DOHH2 (cell line): Measurements from ENCODE around the gene DDX1.

Experiments used
- H3F3A ChIP-seq: fragments of 200-600 bp; sonication (generic), shearing (Covaris generic); 2 replicates; pipeline ENCODE4 v1.6.0; 2016; ENCODE audit warnings: antibody characterized with exemption, mild to moderate bottlenecking; ENCODE audit not compliant: control insufficient read depth, insufficient read depth
- H3K27ac ChIP-seq: fragments of 200-600 bp; sonication (generic); 2 replicates; pipeline ENCODE4 v1.5.1; 2014; ENCODE audit warnings: low read depth, mild to moderate bottlenecking, low read length, moderate library complexity
- H3K27me3 ChIP-seq: fragments of 200-600 bp; sonication (generic); 2 replicates; pipeline ENCODE4 v1.6.1; 2014; ENCODE audit warnings: mild to moderate bottlenecking, low read length, mixed read lengths; ENCODE audit not compliant: control insufficient read depth
- H3K36me3 ChIP-seq: fragments of 200-600 bp; sonication (generic); 2 replicates; pipeline ENCODE4 v1.6.1; 2014; ENCODE audit warnings: mild to moderate bottlenecking, low read length, moderate library complexity, mixed read lengths; ENCODE audit not compliant: control insufficient read depth
- H3K4me1 ChIP-seq: fragments of 200-600 bp; sonication (generic); 2 replicates; pipeline ENCODE4 v1.6.1; 2014; ENCODE audit warnings: mild to moderate bottlenecking, low read length, mixed read lengths; ENCODE audit not compliant: control insufficient read depth
- H3K4me2 ChIP-seq: fragments of 200-600 bp; sonication (generic); 2 replicates; pipeline ENCODE4 v1.6.0; 2014; ENCODE audit warnings: mild to moderate bottlenecking, low read length, moderate library complexity
- H3K4me3 ChIP-seq: fragments of 200-600 bp; sonication (generic); 2 replicates; pipeline ENCODE4 v1.5.1; 2014; ENCODE audit warnings: mild to moderate bottlenecking, low read length, mixed read lengths
- H3K79me2 ChIP-seq: fragments of 200-600 bp; sonication (generic); 2 replicates; pipeline ENCODE4 v1.6.1; 2014; ENCODE audit warnings: mild to moderate bottlenecking, low read length, mixed read lengths; ENCODE audit not compliant: control insufficient read depth
- H3K9me2 ChIP-seq: fragments of 200-600 bp; sonication (generic); replicated peaks from 2 replicates; pipeline ENCODE4 v1.6.1; 2014; ENCODE audit warnings: mild to moderate bottlenecking, low read length, mixed read lengths; ENCODE audit not compliant: control insufficient read depth
- H3K9me3 ChIP-seq: fragments of 200-600 bp; sonication (generic); 2 replicates; pipeline ENCODE4 v1.6.1; 2014; ENCODE audit warnings: antibody characterized with exemption, low read length, mixed read lengths; ENCODE audit not compliant: control insufficient read depth, insufficient read depth
- H4K20me1 ChIP-seq: fragments of 200-600 bp; sonication (generic); 2 replicates; pipeline ENCODE4 v1.6.0; 2014; ENCODE audit warnings: low read depth, mild to moderate bottlenecking, antibody characterized with exemption, low read length, moderate library complexity; ENCODE audit not compliant: control insufficient read depth, insufficient read depth
- EZH2phosphoT487 ChIP-seq: fragments of 200-600 bp; sonication (generic); IDR thresholded peaks from 2 replicates; pipeline ENCODE4 v1.6.1; 2017; ENCODE audit warnings: borderline replicate concordance, mild to moderate bottlenecking, antibody characterized with exemption, low read length, moderate library complexity, mixed read lengths
- TF ChIP-seq, protein P1 (sequence below): fragments of 200-600 bp; sonication (generic); IDR thresholded peaks from one replicate; pipeline ENCODE4 v1.5.1; 2014; ENCODE audit warnings: antibody characterized with exemption, mild to moderate bottlenecking, low read depth, low read length; ENCODE audit not compliant: poor library complexity, severe bottlenecking

The DDX1 gene

DNA sequence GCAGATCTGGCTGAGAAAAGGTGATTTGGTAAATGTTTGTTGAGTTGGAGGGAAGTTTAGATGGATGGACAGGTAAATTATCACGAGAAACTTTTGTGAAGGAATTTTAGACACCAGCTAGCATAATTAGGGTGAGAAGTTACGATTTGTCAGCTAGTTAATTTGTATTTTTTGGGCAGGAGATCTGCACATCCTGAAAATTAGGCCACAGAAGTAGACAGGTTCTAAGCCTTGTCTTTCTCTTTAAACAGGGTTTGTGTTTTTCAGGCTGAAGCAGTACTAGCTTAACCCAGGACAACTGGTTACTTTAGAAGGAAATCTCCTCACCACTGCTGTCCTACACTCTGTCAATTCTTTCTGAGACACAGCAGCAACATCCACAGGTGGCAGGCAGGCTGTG lies 49.1 kb downstream of the DDX1 start:
- H3K27ac ChIP-seq, result no peak overlapping the region
- H3K36me3 ChIP-seq, result peaks cover 22% of the 10 kb centered on the region
- H4K20me1 ChIP-seq, result no peaks in the 10 kb centered on the region
- H3K4me3 ChIP-seq, result no peak overlapping the region
- no peaks in the 10 kb centered on the region for H3K79me2 ChIP-seq
- H3K27me3 ChIP-seq, result no peaks in the 10 kb centered on the region
- 0 out of 2 replicates have a peak, but pooled peaks cover 3% of the 10 kb centered on the region for H3K4me1 ChIP-seq
- TF ChIP-seq, protein P1, sequence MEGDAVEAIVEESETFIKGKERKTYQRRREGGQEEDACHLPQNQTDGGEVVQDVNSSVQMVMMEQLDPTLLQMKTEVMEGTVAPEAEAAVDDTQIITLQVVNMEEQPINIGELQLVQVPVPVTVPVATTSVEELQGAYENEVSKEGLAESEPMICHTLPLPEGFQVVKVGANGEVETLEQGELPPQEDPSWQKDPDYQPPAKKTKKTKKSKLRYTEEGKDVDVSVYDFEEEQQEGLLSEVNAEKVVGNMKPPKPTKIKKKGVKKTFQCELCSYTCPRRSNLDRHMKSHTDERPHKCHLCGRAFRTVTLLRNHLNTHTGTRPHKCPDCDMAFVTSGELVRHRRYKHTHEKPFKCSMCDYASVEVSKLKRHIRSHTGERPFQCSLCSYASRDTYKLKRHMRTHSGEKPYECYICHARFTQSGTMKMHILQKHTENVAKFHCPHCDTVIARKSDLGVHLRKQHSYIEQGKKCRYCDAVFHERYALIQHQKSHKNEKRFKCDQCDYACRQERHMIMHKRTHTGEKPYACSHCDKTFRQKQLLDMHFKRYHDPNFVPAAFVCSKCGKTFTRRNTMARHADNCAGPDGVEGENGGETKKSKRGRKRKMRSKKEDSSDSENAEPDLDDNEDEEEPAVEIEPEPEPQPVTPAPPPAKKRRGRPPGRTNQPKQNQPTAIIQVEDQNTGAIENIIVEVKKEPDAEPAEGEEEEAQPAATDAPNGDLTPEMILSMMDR, result no peak
- no peak for TF ChIP-seq EZH2phosphoT487
- H3K9me3 ChIP-seq, result no peaks in the 10 kb centered on the region
- H3F3A ChIP-seq, result peaks cover 7% of the 10 kb centered on the region; the same call in 1 of the 2 replicates
- H3K4me2 ChIP-seq, result no peak overlapping the region
- H3K9me2 ChIP-seq, result no peaks in the 10 kb centered on the region

DNA sequence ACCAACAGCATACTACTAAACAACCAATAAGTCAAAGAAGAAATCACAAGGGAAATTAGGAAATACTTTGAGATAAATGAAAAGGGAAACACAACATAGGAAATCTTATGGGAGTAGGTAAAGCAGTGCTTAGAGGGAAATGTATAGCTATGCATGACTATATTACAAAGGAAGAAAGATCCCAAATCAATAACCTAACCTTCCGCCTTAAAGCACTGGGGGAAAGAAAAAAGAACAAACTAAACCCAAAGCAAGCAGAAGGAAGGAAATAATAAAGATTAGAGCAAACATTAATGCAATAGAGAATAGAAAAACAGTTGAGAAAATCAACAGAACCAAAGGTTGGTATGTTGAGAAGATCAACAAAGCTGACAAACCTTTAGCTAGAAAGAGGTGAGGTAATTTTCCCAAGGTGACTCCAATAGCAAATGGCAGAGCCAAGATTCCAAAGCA lies 49.9 kb downstream of the DDX1 start:
- Histone ChIP-seq H4K20me1 (no peaks in the 10 kb centered on the region), H3K9me2 (no peaks in the 10 kb centered on the region), H3K27me3 (no peaks in the 10 kb centered on the region), H3K36me3 (peaks cover 19% of the 10 kb centered on the region), H3K79me2 (no peaks in the 10 kb centered on the region), H3K9me3 (no peaks in the 10 kb centered on the region), H3K4me3 (no peak overlapping the region), H3K4me2 (no peak overlapping the region), H3F3A (peaks cover 5% of the 10 kb centered on the region; the same call in 1 of the 2 replicates), H3K27ac (no peak overlapping the region), H3K4me1 (0 out of 2 replicates have a peak, but pooled peaks cover 3% of the 10 kb centered on the region)
- TF ChIP-seq EZH2phosphoT487, result no peak
- TF ChIP-seq, protein P1, result no peak

DNA sequence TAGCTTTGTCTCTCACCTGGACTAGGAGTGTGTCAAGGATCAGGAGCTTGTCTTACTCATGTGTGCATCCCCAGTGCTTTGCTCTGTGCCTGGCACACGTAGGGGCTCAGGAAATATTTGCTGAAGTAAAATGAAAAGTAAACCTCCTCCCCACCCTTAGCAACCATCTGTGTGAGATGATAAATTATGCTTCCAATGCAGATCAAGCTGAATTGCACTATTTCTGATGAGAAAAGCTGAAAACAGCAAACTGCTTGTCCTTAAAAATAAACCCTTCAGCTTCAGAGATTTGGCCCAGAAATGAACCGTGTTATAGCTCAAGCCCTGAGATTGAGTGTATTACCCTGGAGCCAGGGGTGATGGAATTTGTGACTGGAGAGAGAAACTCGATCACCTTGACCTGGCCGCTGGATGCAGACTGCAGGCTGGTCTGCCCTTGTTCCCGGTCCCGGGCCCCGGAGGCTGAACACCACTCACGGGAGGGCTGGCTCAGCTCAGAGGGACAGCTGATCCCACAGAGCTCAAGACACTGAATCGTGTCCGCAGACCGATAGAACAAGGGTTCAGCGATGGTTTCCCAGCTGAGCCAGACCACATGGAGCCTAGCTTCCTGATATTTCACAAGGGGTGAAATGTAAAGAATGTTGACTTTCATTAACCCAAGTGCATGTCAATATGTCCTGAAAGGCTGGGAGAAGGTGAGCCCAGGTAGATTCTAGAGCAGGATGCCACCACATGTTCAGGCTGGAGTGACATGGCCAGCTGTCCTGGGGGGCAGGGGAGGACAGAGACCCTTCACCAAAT lies 50.5 kb downstream of the DDX1 start:
- H3K27me3 ChIP-seq, result no peaks in the 10 kb centered on the region
- H3F3A ChIP-seq, result no peaks in the 10 kb centered on the region
- no peaks in the 10 kb centered on the region for H3K4me1 ChIP-seq
- no peaks in the 10 kb centered on the region for H3K9me2 ChIP-seq
- no peaks in the 10 kb centered on the region for H3K9me3 ChIP-seq
- no peak overlapping the region for H3K27ac ChIP-seq
- TF ChIP-seq, protein P1, result no peak
- no peaks in the 10 kb centered on the region for H4K20me1 ChIP-seq
- H3K4me3 ChIP-seq, result no peak overlapping the region
- no peak overlapping the region for H3K4me2 ChIP-seq
- no peaks in the 10 kb centered on the region for H3K79me2 ChIP-seq
- H3K36me3 ChIP-seq, result peaks cover 13% of the 10 kb centered on the region
